ENCODE results near the gene TUT7. TPM values are rescaled to one million over a fixed set of nuclear protein-coding genes. Genes with fewer than 3 reads are reported as not detected.
"Not testable (repeated sequence)": the region's sequence is repeated elsewhere in the genome, so short reads cannot be mapped to it uniquely, and the experiment has no call there.

TUT7 gene
- total RNA-seq, 1 donor from 2014 or later = 38.9 TPM

DNA sequence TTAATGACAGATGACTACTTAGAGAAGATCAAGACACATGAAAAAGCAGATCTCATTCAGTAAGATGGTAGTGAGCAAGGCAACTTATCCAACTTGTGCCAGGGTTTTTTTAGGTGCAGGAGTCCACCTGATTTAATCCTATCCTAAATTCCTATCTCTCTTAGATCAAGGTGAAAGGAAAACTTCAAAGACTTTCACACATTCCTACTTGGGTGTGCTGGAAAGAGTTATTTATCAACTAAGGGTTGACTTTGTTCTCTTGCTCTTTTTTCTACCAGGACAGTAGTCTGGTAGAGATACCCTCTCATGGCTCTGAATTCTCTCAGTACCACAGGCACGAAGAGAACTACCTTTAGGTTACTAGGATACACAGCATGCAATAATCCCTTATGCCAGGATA lies 18.2 kb downstream of the TUT7 start:
- H3K27ac Mint-ChIP-seq = no peak overlapping the region
- peaks cover 79% of the 10 kb centered on the region for H3K36me3 Mint-ChIP-seq (ENCODE audit: low read depth)
- H3K27me3 Mint-ChIP-seq = no peaks in the 10 kb centered on the region
- peaks cover 30% of the 10 kb centered on the region for H3K4me1 Mint-ChIP-seq
- no peak for DNase-seq
- intact Hi-C loops (cut with micrococcal nuclease) = no loop called here
- no peak overlapping the region for H3K4me3 Mint-ChIP-seq
- H3K9me3 Mint-ChIP-seq = peaks cover 4% of the 10 kb centered on the region

GRCh38 chr9:86333651-86334050 lies 20.6 kb downstream of the TUT7 start:
- no peak for DNase-seq
- intact Hi-C loops (cut with micrococcal nuclease) = no loop called here
- Mint-ChIP-seq H3K27me3 (no peaks in the 10 kb centered on the region), H3K27ac (no peak overlapping the region), H3K36me3 (ENCODE audit: low read depth) (peaks cover 73% of the 10 kb centered on the region), H3K4me3 (no peak overlapping the region), H3K9me3 (peaks cover 4% of the 10 kb centered on the region), H3K4me1 (peaks cover 23% of the 10 kb centered on the region)

GRCh38 chr9:86330186-86330585 lies 24.0 kb downstream of the TUT7 start:
- Mint-ChIP-seq H3K4me1 (peaks cover 9% of the 10 kb centered on the region), H3K36me3 (ENCODE audit: low read depth) (peaks cover 72% of the 10 kb centered on the region), H3K27me3 (no peaks in the 10 kb centered on the region), H3K27ac (no peak overlapping the region), H3K9me3 (peaks cover 4% of the 10 kb centered on the region), H3K4me3 (no peak overlapping the region)
- no peak for DNase-seq
- intact Hi-C loops (cut with micrococcal nuclease) = no loop called here

DNA sequence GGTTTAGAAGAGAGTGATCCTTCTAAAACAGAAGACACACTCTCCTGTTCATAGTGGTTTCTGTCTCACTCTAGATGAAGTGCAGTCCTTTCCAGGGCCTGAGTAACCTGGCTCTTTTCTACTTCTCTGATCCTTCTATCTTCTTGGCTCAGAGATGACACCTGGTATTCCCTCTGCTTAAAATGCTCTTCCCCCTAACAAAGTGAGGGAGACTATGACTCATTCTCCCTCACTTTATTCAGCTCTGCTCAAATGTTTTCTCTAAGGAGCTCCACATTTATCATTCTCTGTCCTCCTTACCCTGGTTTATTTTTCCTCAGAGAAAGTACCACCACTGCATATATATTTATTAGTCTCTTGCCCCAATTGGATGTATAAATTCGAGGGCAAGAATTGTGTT lies 24.6 kb downstream of the TUT7 start:
- H3K36me3 Mint-ChIP-seq (ENCODE audit: low read depth) = peaks cover 70% of the 10 kb centered on the region
- intact Hi-C loops (cut with micrococcal nuclease) = no loop called here
- H3K27me3 Mint-ChIP-seq = no peaks in the 10 kb centered on the region
- H3K4me3 Mint-ChIP-seq = no peak overlapping the region
- H3K9me3 Mint-ChIP-seq = peaks cover 4% of the 10 kb centered on the region
- H3K4me1 Mint-ChIP-seq = peaks cover 9% of the 10 kb centered on the region
- DNase-seq = no peak
- H3K27ac Mint-ChIP-seq = no peak overlapping the region

GRCh38 chr9:86328156-86328555 lies 26.1 kb downstream of the TUT7 start:
- Mint-ChIP-seq H3K4me1 (peaks cover 12% of the 10 kb centered on the region), H3K4me3 (no peak overlapping the region), H3K36me3 (ENCODE audit: low read depth) (peaks cover 72% of the 10 kb centered on the region), H3K27ac (no peak overlapping the region), H3K9me3 (peaks cover 4% of the 10 kb centered on the region), H3K27me3 (no peaks in the 10 kb centered on the region)
- intact Hi-C loops (cut with micrococcal nuclease) = no loop called here
- DNase-seq = no peak

DNA sequence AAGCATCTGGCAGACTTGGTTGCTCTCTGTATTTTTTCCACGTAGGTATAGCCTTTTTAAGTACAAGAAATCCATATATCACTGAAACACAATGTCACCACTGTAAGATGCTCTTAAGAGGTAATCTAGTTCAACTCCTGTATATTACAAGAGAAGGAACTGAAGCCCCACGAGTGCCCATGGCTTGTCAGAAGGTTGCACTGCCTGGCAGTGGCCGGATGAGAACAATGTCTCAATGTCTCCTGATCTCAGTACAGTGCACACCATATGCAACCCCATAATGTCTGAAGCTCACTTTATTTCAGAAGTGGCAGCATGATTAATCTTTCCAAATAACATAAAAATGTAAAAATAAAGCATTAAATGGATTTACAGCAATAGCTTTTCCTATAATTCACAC lies 27.7 kb downstream of the TUT7 start:
- H3K4me3 Mint-ChIP-seq = no peak overlapping the region
- peaks cover 71% of the 10 kb centered on the region for H3K36me3 Mint-ChIP-seq (ENCODE audit: low read depth)
- peaks cover 15% of the 10 kb centered on the region for H3K4me1 Mint-ChIP-seq
- intact Hi-C loops (cut with micrococcal nuclease) = no loop called here
- H3K27ac Mint-ChIP-seq = no peak overlapping the region
- no peaks in the 10 kb centered on the region for H3K27me3 Mint-ChIP-seq
- no peaks in the 10 kb centered on the region for H3K9me3 Mint-ChIP-seq
- no peak for DNase-seq

DNA sequence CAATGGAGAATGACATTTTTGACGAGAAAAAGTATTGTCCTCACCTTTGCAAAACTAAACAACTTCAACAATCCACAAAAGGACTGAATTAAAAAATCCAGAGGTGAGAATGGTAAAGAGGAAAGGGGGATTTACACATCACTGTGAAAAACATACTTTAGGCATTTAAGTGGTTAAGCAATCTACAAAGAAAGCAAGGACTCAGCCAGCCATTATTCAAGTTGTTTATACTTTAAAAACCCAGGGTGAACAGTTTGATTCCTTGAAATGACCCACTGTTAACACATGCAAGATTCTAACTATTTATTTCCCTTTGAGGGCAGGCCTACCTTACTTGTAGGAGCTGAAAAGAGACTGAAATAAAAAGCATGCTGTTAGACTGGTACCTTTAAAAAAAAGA lies 29.3 kb downstream of the TUT7 start:
- DNase-seq = no peak
- H3K9me3 Mint-ChIP-seq = no peaks in the 10 kb centered on the region
- peaks cover 14% of the 10 kb centered on the region for H3K4me1 Mint-ChIP-seq
- no peaks in the 10 kb centered on the region for H3K27me3 Mint-ChIP-seq
- H3K27ac Mint-ChIP-seq = no peak overlapping the region
- intact Hi-C loops (cut with micrococcal nuclease) = no loop called here
- H3K4me3 Mint-ChIP-seq = no peak overlapping the region
- peaks cover 79% of the 10 kb centered on the region for H3K36me3 Mint-ChIP-seq (ENCODE audit: low read depth)

- DNase-seq = no peak
- Mint-ChIP-seq H3K27me3 (no peaks in the 10 kb centered on the region), H3K36me3 (ENCODE audit: low read depth) (peaks cover 75% of the 10 kb centered on the region), H3K4me1 (peaks cover 10% of the 10 kb centered on the region), H3K4me3 (no peak overlapping the region), H3K9me3 (no peaks in the 10 kb centered on the region), H3K27ac (no peak overlapping the region)
- intact Hi-C loops (cut with micrococcal nuclease) = no loop called here
Measured at GRCh38 chr9:86324308-86324707, 29.9 kb downstream of the TUT7 start.

DNA sequence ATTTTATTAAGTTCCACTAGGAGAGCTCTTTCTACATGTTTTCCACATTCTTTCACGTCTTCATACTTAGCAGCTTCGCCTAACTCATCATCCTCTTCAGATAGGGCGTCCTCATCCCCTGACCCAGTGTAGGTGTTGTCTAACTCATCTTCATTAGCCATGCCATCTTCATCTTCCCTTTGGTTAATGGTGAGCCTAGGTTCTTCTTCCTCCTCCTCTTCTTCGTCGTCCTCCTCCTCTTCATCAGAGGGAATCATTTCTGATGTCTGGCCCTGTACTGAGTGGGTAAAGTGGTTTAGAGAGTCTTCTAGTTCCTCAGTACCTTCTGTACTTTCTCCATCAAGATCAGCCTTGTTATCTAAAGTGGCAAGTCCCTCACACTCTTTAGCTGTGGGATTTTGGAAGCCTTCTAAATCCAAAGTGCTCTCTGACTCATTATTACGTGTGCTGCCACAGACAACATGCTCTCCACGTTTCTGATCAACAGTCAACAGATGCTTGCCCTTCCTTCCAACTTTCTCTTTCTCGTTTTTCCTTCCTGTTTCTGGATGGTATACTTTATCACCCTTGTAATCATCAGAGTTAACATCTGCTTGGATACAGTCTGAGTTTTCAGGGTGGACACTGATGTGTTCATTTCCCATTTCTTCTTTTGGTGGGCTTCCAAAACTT lies 31.1 kb downstream of the TUT7 start:
- Mint-ChIP-seq H3K27me3 (no peaks in the 10 kb centered on the region), H3K4me1 (peaks cover 10% of the 10 kb centered on the region), H3K27ac (no peak overlapping the region), H3K9me3 (no peaks in the 10 kb centered on the region), H3K4me3 (no peak overlapping the region), H3K36me3 (ENCODE audit: low read depth) (peaks cover 80% of the 10 kb centered on the region)
- intact Hi-C loops (cut with micrococcal nuclease) = no loop called here
- DNase-seq = no peak

DNA sequence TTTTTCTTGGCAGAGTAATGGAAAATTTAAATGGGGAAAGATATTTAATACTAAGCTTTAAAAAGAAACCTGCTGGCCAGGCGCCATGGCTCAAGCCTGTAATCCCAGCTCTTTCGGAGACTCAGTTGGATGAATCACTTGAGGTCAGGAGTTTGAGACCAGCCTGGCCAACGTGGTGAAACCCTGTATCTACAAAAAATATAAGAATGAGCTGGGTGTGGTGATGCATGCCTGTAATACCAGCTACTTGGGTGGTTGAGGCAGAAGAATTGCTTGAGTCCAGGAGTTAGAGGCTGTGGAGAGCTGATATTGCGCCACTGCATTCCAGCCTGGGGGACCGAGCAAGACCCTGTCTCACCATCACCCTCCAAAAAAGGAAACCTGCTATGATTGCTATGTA lies 32.8 kb downstream of the TUT7 start:
- H3K4me3 Mint-ChIP-seq = no peak overlapping the region
- H3K9me3 Mint-ChIP-seq = no peaks in the 10 kb centered on the region
- no peak for DNase-seq
- H3K36me3 Mint-ChIP-seq (ENCODE audit: low read depth) = peaks cover 70% of the 10 kb centered on the region
- no peak overlapping the region for H3K27ac Mint-ChIP-seq
- no peaks in the 10 kb centered on the region for H3K27me3 Mint-ChIP-seq
- peaks cover 8% of the 10 kb centered on the region for H3K4me1 Mint-ChIP-seq
- intact Hi-C loops (cut with micrococcal nuclease) = no loop called here

DNA sequence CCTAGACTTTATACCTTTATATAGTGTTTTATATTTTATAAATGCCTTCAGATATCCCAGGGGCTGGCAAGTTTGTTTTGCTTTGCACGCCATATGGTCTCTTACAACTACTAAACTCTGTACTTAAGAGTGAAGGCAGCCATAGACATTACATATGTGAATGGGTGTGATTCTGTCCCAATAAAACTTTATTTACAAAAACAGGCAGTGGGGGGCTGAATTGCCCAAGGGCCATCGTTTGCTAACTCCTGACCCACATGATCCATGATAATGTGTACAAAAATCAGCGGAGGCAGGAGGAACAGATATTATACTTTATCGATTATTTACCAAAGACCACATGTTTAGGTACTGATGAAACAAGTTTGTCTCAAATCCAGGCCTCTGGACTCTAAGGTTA lies 36.0 kb downstream of the TUT7 start:
- no peaks in the 10 kb centered on the region for H3K27me3 Mint-ChIP-seq
- intact Hi-C loops (cut with micrococcal nuclease) = no loop called here
- peaks cover 18% of the 10 kb centered on the region for H3K4me1 Mint-ChIP-seq
- no peak for DNase-seq
- no peak overlapping the region for H3K27ac Mint-ChIP-seq
- H3K4me3 Mint-ChIP-seq = no peak overlapping the region
- no peaks in the 10 kb centered on the region for H3K9me3 Mint-ChIP-seq
- peaks cover 69% of the 10 kb centered on the region for H3K36me3 Mint-ChIP-seq (ENCODE audit: low read depth)

- DNase-seq = no peak
- peaks cover 71% of the 10 kb centered on the region for H3K36me3 Mint-ChIP-seq (ENCODE audit: low read depth)
- no peaks in the 10 kb centered on the region for H3K9me3 Mint-ChIP-seq
- H3K27me3 Mint-ChIP-seq = no peaks in the 10 kb centered on the region
- peaks cover 16% of the 10 kb centered on the region for H3K4me1 Mint-ChIP-seq
- no peak overlapping the region for H3K27ac Mint-ChIP-seq
- H3K4me3 Mint-ChIP-seq = no peak overlapping the region
- intact Hi-C loops (cut with micrococcal nuclease) = no loop called here
Measured at GRCh38 chr9:86315078-86315477, 39.1 kb downstream of the TUT7 start.

GRCh38 chr9:86312959-86313358 lies 41.3 kb downstream of the TUT7 start:
- H3K9me3 Mint-ChIP-seq; DNase-seq; intact Hi-C loops (cut with micrococcal nuclease); H3K27me3 Mint-ChIP-seq; H3K4me3 Mint-ChIP-seq; H3K27ac Mint-ChIP-seq: not testable (repeated sequence)
- Mint-ChIP-seq H3K4me1 (peaks cover 16% of the 10 kb centered on the region), H3K36me3 (ENCODE audit: low read depth) (peaks cover 74% of the 10 kb centered on the region)

DNA sequence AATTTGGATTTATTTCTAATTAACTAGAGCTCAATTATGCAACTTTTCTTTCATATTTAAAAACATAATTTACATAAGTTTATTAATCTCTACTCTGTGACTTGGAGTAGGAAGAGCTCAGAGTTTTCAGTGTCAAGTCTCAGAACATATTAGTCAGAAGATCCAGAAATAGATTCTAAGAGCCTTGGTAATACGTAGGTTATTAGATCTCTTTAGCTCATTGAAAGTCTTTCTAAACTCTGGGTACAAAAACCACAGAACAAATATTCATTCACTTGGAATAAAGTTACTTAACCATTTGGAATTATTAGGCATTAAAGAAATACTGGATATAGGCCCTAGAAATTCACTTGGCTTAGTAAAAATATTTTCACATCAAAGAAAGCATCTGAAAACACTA lies 45.5 kb downstream of the TUT7 start:
- Mint-ChIP-seq H3K9me3 (no peaks in the 10 kb centered on the region), H3K27me3 (no peaks in the 10 kb centered on the region), H3K4me3 (no peak overlapping the region), H3K4me1 (peaks cover 19% of the 10 kb centered on the region), H3K36me3 (ENCODE audit: low read depth) (peaks cover 75% of the 10 kb centered on the region), H3K27ac (no peak overlapping the region)
- intact Hi-C loops (cut with micrococcal nuclease) = no loop called here
- DNase-seq = no peak

DNA sequence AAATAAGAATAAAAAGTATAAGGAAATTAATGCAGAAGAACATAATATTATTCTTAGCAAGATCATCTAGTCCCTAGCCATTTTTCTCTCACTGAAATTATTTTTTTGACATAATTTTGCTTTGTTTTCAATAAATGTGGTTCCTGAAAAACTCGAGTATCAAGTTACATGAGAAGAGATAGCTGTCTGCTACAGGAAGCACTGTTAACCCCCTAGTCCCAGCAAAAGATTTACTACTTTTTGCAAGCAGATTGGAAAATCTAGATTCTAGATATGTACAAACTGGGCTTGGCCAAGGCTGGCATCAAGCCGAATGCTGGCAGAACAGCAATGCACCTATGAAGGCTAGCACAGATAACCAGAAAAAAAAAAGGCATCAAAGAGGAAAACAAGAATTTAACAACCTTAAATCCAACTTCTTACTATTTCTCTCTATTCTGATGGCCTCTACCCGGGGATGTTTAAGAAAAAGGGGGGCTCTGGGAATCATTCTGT lies 49.9 kb downstream of the TUT7 start:
- H3K9me3 Mint-ChIP-seq = no peaks in the 10 kb centered on the region
- peaks cover 62% of the 10 kb centered on the region for H3K36me3 Mint-ChIP-seq (ENCODE audit: low read depth)
- H3K4me3 Mint-ChIP-seq = no peak overlapping the region

More for the DNA sequence above, 49.9 kb downstream of the TUT7 start:
- intact Hi-C loops (cut with micrococcal nuclease) = no loop called here
- H3K27ac Mint-ChIP-seq = peak overlapping the region; percentile 90
- peaks cover 26% of the 10 kb centered on the region for H3K4me1 Mint-ChIP-seq
- DNase-seq = no peak
- H3K27me3 Mint-ChIP-seq = no peaks in the 10 kb centered on the region

Measured in activated CD4-positive, alpha-beta T cell treated with anti-CD3 and anti-CD28 coated beads, Interleukin-2, amount 10 ng/mL, durations not matched to agents 24 days and 14 days (primary cell).